HAP-1 (cell line): Measurements from ENCODE around the gene ASS1.
A peak's percentile ranks its signal among the peaks of the same experiment; 100 is the strongest.

ENCODE experiments used
- DNase-seq, 2 experiments: peaks; one replicate each; pipeline ENCODE4 v3.0.0-alpha.2; 2016 to 2020; ENCODE audit warnings: low spot score in 2 of 2
- H3K27me3 ChIP-seq: fragments of 250-450 bp; sonication (Bioruptor Pico); 2 replicates; pipeline ENCODE4 v1.5.1; 2020; ENCODE audit warnings: low read depth, mild to moderate bottlenecking, moderate library complexity
- H3K36me3 ChIP-seq: fragments of 250-450 bp; sonication (Bioruptor Pico); replicated peaks from 2 replicates; pipeline ENCODE4 v1.5.1; 2020; ENCODE audit warnings: mild to moderate bottlenecking
- H3K4me1 ChIP-seq: fragments of 250-450 bp; sonication (Bioruptor Pico); 2 replicates; pipeline ENCODE4 v1.5.1; 2020; ENCODE audit warnings: mild to moderate bottlenecking
- H3K4me3 ChIP-seq: fragments of 250-450 bp; sonication (Bioruptor Pico); 2 replicates; pipeline ENCODE4 v1.5.1; 2020; ENCODE audit warnings: mild to moderate bottlenecking, moderate library complexity
- H3K9me3 ChIP-seq: fragments of 250-450 bp; sonication (Bioruptor Pico); 2 replicates; pipeline ENCODE4 v1.5.1; 2020; ENCODE audit warnings: mild to moderate bottlenecking, moderate library complexity
- in situ Hi-C: fragments of 300-500 bp; cut with MboI; formaldehyde crosslinking; loops from 3 replicates; pipeline ENCODE4 v1.14.3; 2020; ENCODE audit warnings: low sequenced_read_pairs, inconsistent platforms, mixed read lengths

The ASS1 gene

DNA sequence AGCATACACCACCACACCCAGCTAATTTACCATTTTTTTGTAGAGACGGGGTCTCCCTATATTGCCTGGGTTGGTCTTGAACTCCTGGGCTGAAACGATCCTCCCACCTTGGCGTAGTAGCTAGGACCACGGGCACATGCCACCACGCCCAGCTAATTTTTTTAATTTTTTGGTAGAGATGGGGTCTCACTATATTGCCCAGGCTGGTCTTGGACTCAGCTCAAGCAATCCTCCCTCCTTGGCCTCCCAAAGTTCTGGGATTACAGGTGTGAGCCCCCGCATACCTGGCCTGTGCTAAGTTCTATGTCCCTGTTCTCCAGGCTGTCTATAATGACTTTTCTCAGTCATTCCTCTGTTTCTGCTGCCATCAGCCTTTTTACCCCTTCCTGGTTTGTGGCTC is 41.3 kb downstream of the ASS1 start:
- no peaks in the 10 kb centered on the region for H3K9me3 ChIP-seq
- no peak overlapping the region for H3K4me3 ChIP-seq
- no peaks in the 10 kb centered on the region for H3K4me1 ChIP-seq
- H3K36me3 ChIP-seq: no peaks in the 10 kb centered on the region
- DNase-seq: no peak
- in situ Hi-C loops: no loop called here
- no peaks in the 10 kb centered on the region for H3K27me3 ChIP-seq

DNA sequence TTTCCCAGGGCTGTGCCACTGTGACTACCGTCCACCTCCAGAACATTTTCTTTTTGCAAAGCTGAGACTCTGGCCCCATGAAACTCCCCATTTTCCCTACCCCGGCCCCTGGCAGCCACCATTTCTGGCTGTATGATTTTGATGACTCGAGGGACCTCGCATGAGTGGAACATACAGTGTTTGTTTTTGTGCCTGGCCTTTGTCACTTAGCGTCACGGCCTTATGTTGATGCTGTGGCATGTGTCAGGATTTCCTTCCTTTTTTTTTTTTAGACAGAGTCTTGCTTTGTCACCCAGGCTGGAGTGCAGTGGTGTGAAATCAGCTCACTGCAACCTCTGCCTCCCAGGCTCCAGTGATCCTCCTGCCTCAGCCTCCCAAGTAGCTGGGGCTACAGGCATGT is 42.7 kb downstream of the ASS1 start:
- no peak for DNase-seq
- H3K9me3 ChIP-seq: no peaks in the 10 kb centered on the region
- in situ Hi-C loops: no loop called here
- no peaks in the 10 kb centered on the region for H3K4me1 ChIP-seq
- no peaks in the 10 kb centered on the region for H3K27me3 ChIP-seq
- H3K36me3 ChIP-seq: no peaks in the 10 kb centered on the region
- no peak overlapping the region for H3K4me3 ChIP-seq

DNA sequence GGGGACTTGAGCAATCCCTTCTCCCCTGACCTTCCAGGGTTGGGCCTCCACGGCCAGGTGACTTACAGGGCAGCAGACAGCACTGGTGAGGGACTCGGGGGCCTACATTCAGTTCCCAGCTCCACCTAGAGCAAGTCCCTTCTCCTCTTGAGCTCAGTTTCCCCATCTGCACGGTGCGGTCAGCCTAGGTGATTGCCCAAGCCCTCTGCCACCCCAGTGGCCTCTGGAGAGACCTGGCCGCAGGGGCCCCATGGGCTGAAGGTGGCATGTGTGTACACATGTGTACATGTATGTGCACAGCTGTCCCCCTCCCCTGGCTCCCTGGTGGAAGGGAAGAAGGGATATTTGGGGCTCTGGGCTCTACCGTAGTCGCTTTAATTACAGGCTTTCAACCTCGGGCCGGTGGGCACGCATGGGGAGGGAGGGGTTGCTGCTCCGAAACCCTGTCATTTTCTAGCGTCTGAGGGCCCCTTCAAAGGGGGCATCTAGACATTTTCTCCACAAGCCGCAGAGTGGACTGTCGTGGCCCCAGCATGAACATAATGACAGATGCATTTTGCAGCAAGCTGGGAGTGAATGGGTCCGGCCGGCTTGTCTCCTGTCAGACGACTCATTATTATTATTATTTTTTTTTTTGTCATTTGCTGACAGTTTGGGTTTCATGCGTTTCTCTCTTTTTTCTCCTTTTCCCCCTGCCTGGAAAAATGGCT is 44.0 kb downstream of the ASS1 start:
- H3K9me3 ChIP-seq: no peaks in the 10 kb centered on the region
- H3K4me3 ChIP-seq: no peak overlapping the region
- H3K36me3 ChIP-seq: no peaks in the 10 kb centered on the region
- in situ Hi-C loops: no loop called here
- no peaks in the 10 kb centered on the region for H3K27me3 ChIP-seq
- H3K4me1 ChIP-seq: no peaks in the 10 kb centered on the region
- no peak for DNase-seq

DNA sequence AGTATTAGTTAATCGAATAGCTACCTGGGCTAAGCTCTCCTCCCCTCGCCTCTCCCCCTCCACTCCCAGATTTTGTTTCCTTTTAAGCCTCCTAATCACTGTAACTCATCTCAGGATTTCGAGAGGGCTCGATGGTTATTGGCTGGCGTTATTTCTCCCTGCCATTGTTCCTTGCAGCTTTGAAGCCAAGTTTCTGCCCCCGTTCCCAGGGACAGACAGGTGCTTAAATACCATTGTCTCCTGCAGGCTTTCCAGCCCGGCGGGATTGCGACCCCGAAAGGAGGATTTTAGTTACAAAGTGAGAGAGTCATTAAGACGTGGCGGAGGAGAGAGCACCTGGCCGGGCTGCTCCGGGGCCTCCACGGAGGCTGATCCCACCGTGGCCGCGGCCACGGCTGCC is 46.2 kb downstream of the ASS1 start:
- Histone ChIP-seq H3K4me1 (no peaks in the 10 kb centered on the region), H3K36me3 (peaks cover 11% of the 10 kb centered on the region), H3K4me3 (no peak overlapping the region), H3K27me3 (no peaks in the 10 kb centered on the region), H3K9me3 (peaks cover 2% of the 10 kb centered on the region; the same call in 1 of the 2 replicates)
- in situ Hi-C loops: no loop called here
- no peak for DNase-seq

DNA sequence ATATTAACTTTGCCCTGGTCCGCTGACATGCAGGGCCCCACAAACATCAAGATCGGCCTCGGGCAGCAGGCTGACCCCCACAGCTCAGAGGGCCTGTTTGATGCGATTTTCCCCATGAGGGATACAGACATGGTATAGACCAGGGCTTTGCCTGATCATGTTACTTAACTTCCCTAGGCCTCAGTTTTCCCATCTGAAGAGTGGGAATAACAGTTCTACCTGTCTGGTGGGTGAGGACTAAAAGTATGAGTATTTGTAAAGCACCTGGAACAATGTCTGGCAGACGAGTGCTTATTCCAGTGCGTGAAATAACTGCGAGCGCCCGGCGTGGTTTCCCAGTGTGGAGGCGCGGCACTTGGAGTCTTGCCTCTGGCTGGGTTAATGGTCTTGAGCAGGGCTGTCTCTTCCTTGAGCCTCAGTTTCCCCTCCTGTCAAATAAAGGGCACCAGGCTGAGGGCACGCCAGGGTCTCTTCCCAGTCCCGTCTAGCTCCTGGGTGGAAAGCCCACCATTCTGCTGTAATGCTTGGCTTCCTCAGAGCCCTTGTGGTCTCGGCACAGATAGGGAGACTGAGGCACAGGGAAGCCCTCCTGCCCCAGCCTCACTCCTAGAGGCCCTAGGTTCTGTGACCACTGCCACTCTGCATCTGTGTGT is 47.2 kb downstream of the ASS1 start:
- H3K4me3 ChIP-seq: no peak overlapping the region
- H3K36me3 ChIP-seq: peaks cover 11% of the 10 kb centered on the region
- no peaks in the 10 kb centered on the region for H3K27me3 ChIP-seq
- H3K4me1 ChIP-seq: no peaks in the 10 kb centered on the region
- in situ Hi-C loops: no loop called here
- no peak for DNase-seq
- H3K9me3 ChIP-seq: peaks cover 2% of the 10 kb centered on the region; the same call in 1 of the 2 replicates

DNA sequence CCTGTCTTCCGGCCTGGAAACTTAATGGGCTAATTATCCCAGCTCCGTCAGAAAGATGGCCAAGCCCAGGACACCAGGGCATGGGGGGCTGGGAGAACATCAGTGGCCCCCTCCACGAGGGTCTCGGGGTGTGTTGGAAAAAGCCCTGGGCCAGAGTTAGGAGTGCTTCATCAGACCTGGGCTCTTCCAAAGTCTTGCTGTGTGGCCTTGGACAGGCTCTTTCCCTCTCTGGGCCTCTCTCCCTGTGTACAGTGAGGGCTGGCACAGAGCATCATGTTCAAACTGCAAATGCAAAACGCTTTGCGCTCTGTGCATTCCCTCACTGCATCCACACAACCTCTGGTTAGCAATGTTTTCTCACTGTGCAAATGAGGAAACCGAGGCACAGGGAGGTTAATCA is 48.3 kb downstream of the ASS1 start:
- no peak for DNase-seq
- Histone ChIP-seq H3K9me3 (peaks cover 2% of the 10 kb centered on the region; the same call in 1 of the 2 replicates), H3K4me3 (no peak overlapping the region), H3K27me3 (no peaks in the 10 kb centered on the region), H3K4me1 (no peaks in the 10 kb centered on the region), H3K36me3 (peaks cover 11% of the 10 kb centered on the region)
- in situ Hi-C loops: no loop called here

DNA sequence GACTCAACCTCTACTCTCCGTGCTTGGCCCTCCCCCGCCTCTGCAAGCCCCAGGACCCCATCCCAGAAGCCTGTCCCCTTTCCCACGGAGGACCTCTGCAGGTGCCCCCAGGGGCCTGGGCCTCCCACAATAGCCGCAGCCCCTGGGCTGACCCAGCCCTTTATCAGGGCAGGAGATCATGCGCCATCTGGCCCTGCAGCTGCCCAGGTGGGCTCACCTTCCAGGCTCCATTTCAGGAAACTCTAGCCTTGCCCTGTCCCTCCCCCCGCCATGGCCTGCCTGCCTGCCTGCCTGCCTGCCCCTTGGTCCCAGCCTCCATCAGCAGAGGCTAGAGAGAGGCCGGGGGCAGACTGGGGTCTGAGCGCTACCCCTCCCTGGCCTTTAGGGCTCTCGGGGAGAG is 48.7 kb downstream of the ASS1 start:
- DNase-seq: no peak
- in situ Hi-C loops: no loop called here
- no peaks in the 10 kb centered on the region for H3K4me1 ChIP-seq
- no peak overlapping the region for H3K4me3 ChIP-seq
- H3K9me3 ChIP-seq: peaks cover 2% of the 10 kb centered on the region; the same call in 1 of the 2 replicates
- H3K27me3 ChIP-seq: no peaks in the 10 kb centered on the region
- H3K36me3 ChIP-seq: peaks cover 11% of the 10 kb centered on the region

DNA sequence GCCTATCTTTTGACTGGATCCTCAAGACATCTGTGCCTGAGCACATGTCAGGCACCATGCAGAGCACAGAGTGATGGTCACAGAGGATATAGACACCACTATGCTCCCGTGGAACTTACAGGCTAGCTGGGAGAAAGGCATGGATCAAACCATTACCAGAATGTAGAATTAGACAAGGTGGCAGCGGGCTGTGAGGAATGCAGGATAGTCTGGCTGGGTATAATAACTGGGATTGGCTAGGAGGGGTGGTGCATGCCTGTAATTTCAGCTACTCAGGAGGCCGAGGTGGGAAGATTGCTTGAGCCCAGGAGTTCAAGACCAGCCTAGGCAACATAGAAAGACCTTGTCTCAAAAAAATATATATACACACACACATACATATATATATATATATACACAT is 50.3 kb downstream of the ASS1 start:
- DNase-seq: no peak
- peaks cover 1% of the 10 kb centered on the region for H3K4me1 ChIP-seq
- H3K36me3 ChIP-seq: peaks cover 15% of the 10 kb centered on the region
- in situ Hi-C loops: no loop called here
- H3K27me3 ChIP-seq: no peaks in the 10 kb centered on the region
- no peak overlapping the region for H3K4me3 ChIP-seq
- peaks cover 2% of the 10 kb centered on the region; the same call in 1 of the 2 replicates for H3K9me3 ChIP-seq

DNA sequence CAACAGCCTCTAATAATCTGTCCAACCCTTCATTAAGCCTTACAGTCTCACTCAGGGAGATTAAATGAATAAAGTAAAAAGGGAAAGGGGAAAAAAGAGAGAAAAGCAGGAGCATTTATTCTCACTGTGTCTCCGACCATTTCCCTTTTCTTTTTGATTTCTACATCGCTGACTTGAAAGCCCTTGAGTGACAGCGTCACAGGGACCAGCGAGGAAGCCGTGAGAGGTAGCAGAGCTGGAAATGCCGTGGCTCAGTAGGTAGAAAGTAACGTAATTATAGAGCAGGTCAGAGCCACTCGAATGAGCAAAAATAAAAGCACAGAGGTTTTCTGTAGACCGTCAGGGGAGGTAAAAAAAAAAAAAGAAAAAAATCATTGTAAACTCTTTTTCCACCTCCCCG is 52.4 kb downstream of the ASS1 start:
- no peak for DNase-seq
- peaks cover 2% of the 10 kb centered on the region; the same call in 1 of the 2 replicates for H3K9me3 ChIP-seq
- H3K4me1 ChIP-seq: peaks cover 14% of the 10 kb centered on the region
- in situ Hi-C loops: no loop called here
- H3K36me3 ChIP-seq: peaks cover 15% of the 10 kb centered on the region
- H3K4me3 ChIP-seq: no peak overlapping the region
- no peaks in the 10 kb centered on the region for H3K27me3 ChIP-seq

DNA sequence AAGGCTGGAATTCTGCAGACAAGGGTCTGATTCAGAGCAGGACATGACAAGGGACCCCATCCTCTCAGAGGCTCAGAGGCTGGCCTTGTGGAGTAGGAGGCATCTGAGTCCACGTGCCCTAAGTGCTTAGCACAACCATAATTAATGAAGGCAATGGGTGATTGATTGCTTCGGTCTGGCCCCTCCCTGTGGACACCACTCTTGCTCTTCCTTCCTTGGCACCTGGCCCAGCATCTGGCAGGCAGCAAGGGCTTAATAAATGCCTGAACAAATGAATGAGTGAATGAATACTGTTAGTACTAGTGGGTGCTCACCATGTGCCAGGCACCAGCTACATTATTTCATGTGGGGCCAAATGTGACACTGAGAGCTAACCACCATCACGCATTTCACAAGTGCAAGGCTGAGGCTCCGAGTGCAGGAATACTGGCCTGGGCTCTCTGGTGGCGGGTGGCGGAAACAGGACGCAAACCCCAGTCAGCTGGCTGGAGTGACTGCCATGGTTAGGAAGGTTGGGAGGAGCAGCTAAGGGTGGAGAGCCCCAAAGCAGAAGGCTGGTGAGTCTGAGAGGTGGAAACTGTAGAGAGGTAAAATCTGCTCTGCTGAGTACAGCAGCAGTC is 53.6 kb downstream of the ASS1 start:
- Histone ChIP-seq H3K36me3 (peaks cover 15% of the 10 kb centered on the region), H3K9me3 (peaks cover 2% of the 10 kb centered on the region; the same call in 1 of the 2 replicates), H3K4me3 (no peak overlapping the region), H3K4me1 (peaks cover 14% of the 10 kb centered on the region), H3K27me3 (no peaks in the 10 kb centered on the region)
- in situ Hi-C loops: no loop called here
- peak in 1 of 2 experiments; percentile 33 for DNase-seq

DNA sequence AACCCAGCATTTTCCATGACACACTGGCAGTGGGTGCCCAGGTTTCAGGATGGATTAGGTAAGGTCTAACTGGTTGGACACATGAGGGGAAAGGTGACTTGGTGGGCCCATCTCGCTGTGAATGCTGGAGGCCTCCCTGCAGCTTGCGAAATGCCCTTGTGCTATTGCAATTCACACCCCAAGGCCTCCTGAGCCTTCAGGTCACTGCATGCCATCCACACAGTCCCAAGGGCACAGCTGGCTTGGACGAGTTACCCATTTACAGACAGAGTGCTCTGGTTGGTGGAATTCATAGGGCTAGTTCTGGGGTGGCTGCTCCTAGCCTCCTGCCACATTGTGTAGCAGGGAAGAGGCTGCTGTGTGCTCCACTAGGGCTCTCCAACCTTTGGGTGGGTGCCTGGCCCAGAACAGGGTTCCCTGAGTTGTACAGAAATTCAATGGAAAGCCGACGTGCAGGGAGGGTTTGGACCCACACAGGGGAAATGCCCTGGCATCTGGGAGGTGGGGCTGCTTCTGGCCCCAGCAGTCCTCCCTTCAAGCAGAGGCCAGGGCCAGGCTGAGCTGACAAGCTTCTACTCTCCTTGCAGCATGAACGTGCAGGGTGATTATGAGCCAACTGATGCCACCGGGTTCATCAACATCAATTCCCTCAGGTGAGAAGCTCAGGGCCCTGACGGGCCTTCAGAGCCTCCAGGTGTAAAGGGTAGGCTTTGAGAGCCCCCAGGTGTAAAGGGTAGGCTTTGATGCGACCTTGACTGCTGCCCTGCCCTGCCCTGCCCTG is 54.3 kb downstream of the ASS1 start:
- Histone ChIP-seq H3K4me3 (no peak overlapping the region), H3K27me3 (no peaks in the 10 kb centered on the region), H3K36me3 (peaks cover 13% of the 10 kb centered on the region), H3K9me3 (peaks cover 2% of the 10 kb centered on the region; the same call in 1 of the 2 replicates), H3K4me1 (peaks cover 14% of the 10 kb centered on the region)
- no peak for DNase-seq
- in situ Hi-C loops: no loop called here

DNA sequence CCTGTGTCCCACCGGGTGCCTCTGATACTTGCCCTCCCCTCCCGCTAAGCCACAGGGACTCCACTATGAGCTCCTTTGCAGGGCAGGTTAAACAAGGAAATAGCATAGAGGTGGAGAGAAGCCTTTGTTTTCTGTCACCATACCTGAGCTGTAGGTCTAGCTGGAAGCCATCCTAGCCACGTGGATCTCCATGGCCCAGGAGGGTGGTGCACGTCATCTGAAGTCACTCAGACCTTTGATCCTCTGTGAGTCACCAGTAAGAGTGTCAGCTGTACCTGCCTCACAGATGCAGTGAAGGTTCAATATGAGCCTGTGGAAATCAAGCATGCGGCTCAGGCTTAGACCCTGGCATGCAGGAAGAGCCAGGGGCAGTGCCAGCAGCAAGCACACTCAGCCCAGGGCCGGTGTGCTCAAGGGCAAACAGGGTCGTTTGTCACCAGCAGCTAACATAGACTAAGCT is 55.1 kb downstream of the ASS1 start:
- in situ Hi-C loops: no loop called here
- DNase-seq: no peak

DNA sequence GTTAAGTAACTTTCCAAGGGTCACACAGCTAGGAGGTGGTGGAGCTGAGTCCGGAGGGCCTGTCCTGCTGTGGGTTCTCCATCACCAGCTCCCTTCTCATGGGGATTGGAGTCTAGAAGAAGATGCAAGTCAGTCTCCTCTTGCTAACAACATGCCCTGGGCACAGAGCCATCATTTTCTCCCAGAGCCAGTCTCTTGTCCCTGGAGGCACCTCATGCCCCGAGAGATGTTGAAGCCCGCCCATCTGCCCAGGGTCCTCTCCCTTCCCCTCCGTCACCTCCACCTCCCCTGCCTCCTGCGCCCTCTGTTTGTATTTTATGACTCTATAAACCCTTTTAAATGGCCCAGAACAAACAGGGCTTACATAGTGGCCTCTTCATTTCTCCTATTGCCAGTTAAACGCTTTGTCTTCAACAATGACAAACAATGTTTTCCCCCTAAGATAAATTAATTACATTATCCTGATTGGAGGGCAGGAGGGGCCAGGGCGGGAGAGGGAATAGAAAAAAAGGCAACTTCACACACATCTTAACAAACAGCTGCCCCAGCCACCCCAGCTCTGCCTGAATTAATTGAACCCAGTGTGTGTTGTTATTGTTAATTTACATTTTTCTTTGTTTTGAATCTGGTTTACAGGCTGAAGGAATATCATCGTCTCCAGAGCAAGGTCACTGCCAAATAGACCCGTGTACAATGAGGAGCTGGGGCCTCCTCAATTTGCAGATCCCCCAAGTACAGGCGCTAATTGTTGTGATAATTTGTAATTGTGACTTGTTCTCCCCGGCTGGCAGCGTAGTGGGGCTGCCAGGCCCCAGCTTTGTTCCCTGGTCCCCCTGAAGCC is 55.8 kb downstream of the ASS1 start:
- Histone ChIP-seq H3K27me3 (no peaks in the 10 kb centered on the region), H3K4me3 (no peak overlapping the region), H3K4me1 (peaks cover 14% of the 10 kb centered on the region), H3K36me3 (peaks cover 3% of the 10 kb centered on the region; the same call in 1 of the 2 replicates), H3K9me3 (no peaks in the 10 kb centered on the region)
- in situ Hi-C loops: no loop called here
- peak; percentile 50 to 75 for DNase-seq

More for the DNA sequence above, 55.1 kb downstream of the ASS1 start:
- Histone ChIP-seq H3K4me3 (no peak overlapping the region), H3K4me1 (peaks cover 14% of the 10 kb centered on the region), H3K9me3 (peaks cover 2% of the 10 kb centered on the region; the same call in 1 of the 2 replicates), H3K36me3 (peaks cover 7% of the 10 kb centered on the region), H3K27me3 (no peaks in the 10 kb centered on the region)
